Stimulated activated CD8-positive, alpha-beta memory T cell treated with anti-CD3 and anti-CD28 coated beads, Interleukin-2, amount 100 ng/mL, for 48 hours (primary cell): ENCODE results near the gene TNXB.
"Not testable (repeated sequence)": the region's sequence is repeated elsewhere in the genome, so short reads cannot be mapped to it uniquely, and the experiment has no call there.

Source experiments
- DNase-seq, 2 donors: peaks; one replicate each; pipeline ENCODE4 v3.0.0-alpha.2; 2020; ENCODE audit warnings: low read depth in 2 of 2

The TNXB gene

DNA sequence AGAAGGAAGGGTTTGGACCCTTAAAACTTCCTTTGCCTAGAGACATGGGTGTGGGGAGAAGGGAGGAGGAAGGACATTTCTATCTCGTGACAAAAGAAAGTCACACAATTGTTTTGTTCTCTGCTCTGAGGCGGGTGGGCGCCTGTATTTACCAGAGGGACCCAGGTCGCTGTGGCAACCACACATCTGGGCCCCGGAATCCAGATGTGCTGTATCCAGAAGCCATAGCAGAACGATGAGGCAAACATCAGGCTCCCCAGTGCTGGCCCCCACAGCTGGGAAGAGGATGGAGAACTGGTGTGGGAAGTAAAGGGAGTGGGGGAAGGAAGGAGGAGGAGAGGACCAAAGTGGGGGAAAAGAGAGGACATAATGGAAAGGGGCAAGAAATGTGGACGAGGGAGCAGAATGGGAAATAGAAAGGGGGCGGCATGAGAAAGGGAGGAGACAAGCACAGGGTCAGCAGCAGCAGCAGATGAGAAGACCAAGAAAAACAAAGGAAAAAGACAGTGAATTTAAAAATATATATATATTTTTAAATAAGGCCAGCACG lies 3.4 kb upstream of the TNXB start:
- DNase-seq: no peak

DNA sequence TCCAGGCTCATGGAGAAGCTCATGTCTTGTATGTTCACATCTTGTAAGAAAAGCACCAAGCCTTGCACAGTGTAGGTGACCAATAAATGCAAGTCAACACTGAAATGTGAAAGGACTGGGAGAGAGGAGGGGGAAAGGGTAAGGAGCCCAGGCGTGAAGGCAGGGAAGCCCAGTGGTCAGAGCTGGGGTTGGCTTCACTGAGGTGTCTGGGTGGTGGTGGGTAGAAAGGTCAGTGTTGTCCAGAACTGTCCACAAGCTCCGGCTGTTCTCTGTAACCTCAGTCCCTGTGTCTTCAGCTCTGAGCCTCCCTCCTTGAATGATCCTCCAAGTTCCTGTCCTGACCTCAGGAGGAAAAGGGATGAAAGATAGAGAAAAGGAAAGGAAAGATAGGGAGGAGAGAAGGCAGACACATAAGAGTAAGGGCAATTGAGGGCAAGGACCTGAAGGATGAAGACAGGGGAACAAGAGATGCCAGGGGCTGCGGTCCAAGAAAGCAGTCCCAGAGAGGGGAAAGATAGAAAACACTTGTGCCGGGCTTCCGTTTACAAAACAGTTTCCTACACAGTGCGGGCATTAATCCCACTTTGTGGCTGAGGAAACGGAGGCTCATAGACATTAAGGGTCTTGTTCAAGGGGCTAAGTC lies 2.4 kb upstream of the TNXB start:
- DNase-seq: no peak

DNA sequence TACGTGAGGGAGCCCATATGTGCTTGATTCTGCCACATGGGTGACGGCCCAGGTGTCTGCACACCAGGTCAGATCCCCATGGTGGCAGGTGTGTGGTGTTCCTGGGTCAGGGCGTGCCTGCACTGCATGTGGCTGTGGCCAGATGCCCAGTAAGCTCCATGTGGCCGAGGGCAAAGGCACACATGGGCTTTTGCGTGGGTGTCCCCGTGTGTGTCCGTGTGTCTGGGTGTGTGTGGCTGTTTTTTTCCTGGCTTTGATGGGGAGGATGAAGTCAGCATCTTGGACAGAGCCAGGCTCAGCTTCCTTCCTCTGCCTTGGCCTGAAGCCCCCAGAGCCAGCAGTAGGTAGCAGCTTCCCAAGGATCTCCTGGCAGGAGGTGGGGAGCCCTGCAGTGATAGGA lies 1.5 kb upstream of the TNXB start:
- no peak for DNase-seq

DNA sequence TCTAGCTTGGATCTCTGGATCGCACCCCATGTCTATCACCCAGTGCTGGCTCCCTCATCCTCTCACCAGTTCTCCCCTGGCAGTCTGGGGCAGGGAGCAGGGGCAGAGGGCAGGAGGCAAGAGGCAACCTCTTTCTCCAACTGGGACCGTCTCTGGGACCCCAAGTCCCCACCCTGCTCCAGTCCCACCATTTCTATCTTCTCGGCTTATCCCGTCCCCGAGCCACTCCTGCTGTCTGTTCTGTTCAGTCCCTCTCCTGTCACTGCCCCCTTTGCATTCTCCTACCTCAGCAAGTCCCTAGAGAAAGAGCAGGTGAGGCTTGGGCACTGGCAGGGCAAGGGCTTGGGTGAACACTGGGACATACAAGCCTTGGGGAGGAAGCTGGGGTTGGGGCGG lies 625 bp upstream of the TNXB start:
- no peak for DNase-seq

DNA sequence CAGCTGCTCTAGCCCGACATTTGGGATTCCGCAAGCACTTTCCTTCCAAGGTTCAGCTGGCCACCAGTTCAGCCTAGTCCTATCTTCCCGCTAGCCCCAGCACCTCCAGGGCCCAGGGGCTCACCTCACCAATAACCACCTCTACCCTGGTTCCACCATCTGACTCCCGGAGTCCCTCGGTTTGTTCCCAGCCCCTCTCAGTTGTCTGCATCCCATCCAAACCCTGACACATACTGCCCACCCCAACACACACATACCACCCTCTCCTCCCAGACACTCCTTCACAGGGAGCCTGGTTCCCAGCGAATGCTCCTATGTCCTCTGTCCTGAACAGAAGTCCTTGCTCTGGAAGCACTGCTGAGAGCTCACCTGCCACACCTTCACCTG lies 418 bp downstream of the TNXB start:
- no peak for DNase-seq

DNA sequence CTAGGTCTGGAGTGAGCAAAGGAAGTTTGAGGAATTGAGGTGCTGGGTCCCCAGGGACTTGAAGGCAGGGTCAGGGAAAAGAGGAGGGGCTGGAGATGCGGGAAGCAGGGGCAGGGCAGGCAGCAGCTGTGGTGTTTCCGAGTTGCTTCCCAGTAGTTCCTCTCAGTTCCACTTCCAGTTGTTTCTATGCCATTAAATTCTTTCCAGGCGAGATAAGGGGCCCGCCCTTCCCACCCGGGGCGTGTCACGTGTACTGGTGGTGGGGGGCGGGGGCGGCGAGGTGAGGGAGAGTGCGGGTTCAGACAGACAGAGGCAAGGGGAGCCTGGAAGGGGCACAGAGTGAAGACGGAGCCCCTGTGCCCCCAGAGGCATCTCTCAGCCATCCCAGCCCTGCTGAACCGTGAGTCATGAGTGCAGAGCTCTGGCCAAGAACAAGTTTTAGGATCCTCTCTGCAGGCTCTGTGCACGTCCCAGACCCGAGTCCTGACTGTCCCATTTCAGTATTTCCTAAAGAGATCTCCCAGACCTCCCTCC lies 977 bp downstream of the TNXB start:
- no peak for DNase-seq

DNA sequence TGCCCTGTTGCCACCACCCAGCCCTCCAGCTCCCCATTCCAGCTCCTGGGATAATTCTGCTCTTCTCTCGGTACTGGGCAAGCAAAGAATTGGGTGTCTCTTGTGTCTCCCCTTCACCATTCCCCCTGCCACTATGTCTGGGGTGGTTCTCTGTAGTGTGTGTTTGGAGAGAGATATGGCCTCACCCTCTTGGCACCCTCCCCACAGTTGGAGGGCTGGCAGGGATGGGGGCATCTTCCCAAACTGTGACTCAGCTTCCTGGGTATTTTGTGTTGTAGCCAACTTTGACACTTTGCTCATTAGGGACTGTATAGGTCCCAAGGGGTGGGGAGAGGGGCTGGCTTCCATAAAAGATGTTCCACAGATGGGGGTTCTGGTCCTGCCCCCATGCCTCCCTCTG lies 1.7 kb downstream of the TNXB start:
- DNase-seq: no peak

DNA sequence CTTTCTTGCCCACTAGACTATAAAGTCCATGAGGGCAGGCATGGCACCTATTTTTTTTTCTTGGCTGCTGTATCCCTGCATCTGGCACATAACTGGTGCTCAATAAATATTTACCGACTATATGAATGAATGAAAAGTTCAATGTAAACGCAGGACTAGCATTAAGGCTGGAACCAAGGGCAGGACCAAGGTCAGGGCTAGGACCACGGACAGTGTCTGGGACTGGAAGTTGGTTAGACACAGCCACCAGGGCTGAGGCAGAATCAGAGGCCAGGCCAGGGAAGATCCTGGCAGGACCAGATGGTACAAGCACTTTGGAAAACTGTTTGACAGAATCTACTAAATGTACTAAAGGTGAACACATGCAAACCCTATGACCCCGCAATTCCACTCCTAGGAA lies 3.7 kb downstream of the TNXB start:
- no peak for DNase-seq

DNA sequence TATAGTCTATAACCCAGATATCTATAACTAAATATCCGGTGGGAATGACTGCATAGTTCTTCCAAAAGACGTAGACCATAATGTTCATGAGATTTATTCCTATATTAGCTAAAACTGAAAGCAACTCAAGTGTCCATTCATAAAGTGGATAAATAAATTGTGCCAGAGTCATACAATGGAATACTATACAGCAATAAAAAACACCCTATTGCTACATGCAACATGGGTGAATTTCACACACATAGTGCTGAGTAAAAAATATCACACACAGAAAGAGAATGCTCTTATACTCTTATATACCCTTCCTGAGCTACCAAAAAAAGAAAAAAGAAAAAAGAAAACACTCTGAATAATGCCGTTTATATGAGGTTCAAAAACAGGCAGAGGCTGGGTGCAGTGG lies 6.9 kb downstream of the TNXB start:
- DNase-seq: no peak

DNA sequence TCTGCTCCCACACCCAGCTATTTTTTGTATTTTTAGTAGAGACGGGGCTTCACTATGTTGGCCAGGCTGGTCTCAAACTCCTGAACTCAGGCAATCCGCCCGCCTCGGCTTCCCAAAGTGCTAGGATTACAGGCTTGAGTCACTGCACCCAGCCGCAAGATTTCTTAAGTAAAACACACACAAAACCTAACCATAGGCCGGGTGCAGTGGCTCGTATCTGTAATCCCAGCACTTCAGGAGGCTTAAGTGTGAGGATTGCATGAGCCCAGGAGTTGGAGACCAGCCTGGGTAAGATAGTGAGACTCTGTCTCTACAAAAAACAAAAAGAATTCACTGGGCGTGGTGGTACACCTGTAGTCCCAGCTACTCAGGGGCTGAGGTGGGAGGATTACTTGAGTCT lies 8.9 kb downstream of the TNXB start:
- not testable (repeated sequence) for DNase-seq

DNA sequence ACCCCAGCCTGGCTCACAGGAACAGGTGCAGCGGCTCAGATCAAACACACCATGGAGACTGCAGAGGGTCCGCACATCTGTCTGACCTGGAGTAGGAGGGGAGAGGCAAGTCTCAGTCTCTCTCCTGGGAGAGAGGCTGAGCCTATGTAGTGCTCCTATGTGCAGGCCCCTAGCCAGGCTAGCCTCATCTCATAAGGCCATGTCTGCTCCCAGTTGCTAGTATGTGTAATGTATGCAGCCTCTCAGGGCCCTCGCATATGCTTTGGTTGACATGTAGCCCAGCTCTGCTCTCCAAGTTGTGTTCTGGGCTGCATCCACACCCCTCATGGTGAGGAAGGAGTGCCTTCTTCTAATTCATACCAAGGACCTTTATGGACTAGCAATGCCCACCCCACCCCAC lies 11.8 kb downstream of the TNXB start:
- DNase-seq: no peak

DNA sequence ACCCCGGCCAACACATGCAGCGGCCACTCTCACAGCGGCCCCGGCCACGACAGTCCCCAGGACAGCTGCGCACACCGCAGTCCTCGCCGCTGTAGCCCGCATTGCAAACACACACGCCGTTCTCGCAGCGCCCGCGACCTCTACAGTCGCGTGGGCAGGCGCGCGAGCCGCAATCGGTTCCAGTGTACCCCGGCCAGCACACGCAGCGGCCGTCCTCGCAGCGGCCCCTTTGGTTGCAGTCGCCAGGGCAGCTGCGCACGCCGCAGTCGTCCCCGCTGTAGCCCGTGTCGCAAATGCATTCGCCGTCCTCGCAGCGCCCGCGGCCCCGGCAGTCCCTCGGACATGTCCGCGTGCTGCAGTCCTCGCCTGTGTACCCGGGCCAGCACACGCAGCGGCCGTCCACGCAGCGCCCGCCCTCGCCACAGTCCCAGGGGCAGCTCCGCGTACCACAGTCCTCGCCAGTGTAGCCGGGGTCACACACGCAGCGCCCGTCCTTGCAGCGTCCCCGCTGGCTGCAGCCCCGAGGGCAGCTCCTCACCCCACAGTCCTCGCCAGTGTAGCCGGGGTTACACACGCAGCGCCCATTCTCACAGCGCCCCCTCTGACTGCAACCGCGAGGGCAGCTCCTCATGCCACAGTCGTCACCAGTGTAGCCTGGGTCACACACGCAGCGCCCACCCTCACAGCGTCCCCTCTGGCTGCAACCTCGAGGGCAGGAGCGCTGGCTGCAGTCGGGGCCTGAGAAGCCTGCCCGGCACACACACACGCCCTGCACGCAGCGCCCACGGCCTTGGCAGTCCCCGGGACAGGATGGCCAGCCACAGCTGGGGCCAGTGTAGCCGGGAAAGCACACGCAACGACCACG lies 12.5 kb downstream of the TNXB start:
- no peak for DNase-seq

DNA sequence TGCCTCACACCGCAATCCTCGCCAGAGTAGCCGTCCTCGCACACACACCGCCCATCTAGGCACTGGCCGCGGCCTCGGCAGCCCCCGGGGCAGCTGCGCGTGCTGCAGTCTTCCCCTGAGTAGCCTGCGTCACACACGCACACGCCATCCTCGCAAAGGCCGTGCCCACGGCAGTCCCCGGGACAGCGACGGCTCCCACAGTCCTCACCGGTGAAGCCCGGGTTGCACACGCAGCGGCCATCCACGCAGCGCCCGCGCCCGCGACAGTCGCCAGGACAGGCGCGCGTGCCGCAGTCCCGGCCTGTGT lies 13.1 kb downstream of the TNXB start:
- DNase-seq: no peak

DNA sequence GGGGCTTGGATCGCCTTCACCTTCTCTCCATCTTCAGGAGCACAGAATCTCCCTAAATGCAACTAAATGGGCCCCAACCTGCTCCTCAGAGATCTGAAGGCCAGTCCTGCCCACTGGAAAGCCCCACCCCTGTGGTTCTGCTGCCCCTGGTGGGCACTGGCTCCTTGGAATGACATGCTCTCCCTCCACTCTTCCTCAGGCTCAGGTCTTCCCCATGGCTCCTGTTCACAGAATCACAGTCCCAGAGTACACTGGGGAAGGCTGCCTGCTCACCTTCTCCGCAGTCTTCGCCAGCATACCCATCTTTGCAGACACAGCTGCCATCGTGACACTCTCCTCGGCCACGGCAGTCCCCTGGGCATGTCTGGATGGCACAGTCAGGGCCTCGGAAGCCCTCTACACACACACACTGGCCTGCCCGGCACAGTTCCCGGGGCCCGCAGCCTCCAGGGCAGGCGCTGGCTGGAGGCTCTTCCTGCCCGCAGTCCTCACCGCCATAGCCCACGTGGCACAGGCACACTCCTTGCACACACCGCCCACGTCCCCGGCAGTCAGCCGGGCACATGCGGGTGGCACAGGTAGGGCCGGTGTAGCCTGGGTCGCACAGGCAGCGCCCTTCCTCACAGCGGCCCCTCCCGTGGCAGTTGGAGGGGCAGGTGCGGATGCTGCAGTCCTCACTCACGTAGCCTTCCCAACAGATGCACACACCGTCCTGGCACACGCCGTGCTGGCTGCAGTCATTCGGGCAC lies 13.6 kb downstream of the TNXB start:
- no peak for DNase-seq

DNA sequence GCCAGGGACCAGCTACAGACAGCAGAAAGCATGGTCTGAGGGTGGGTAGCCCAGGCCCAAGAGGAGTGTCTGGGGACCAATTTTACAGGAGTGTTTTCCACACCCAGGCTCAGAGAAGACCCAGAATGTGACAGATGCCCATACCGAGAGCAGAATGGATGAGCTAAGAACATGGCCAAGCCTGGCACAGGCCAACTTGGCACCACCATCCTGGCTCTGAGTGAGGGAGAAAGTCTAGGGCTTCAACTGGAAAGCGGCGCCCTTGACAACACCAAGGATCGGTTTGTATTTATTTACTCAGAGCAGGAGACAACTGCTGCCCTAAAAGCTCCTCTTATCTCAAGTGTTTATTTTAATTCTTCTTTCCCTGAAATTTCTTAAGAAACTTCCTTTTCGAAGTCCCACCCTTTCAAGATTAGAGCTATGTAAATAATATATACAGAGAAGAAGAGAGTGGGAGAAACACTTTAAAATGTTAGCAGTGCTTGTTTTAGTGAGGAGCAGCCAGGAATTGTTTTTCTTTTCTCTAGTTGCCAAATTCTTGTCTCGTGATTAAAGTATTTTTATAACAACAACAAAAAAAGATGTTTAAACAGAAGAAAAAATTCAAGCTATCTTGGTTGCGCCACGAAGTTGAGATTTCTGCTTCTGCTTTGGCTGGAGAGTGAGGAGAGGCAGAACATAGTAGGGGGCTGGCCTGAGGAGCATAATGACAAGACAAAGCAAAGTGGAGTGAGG lies 16.2 kb downstream of the TNXB start:
- no peak for DNase-seq

DNA sequence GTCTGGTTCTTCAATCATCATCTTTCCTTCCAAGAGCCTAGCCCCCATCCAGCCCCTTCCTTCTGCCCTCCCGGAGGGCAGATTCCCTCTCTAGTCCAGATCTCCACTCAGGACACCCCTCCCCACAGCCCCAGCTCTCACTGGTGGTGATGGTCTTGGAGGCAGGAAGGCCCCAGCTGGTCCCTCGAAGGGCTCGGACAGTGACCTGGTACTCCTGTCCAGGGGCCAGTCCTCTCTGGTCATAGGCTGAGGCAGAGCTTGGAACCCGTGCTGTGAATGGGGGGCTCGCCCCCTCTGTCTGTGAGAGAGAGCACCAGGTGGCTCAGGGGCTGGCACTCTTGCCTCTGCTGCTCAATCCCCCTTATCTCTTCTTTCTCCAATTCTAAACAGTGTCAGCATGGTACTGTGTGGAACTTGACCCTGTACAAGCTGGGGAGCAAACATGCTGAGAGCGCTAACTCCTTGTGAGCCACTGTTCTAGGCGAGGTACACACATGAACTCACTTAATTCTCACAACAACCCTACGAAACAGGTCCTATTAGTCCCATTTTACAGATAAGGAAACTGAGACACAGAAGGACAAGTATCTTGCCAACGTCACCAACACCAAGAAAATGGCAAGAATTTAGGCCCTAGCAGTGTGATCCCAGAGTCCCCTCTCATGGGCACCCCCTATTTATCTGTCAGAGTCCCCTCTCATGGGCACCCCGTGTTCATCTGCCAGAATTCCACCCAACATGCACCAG lies 19.9 kb downstream of the TNXB start:
- no peak for DNase-seq

DNA sequence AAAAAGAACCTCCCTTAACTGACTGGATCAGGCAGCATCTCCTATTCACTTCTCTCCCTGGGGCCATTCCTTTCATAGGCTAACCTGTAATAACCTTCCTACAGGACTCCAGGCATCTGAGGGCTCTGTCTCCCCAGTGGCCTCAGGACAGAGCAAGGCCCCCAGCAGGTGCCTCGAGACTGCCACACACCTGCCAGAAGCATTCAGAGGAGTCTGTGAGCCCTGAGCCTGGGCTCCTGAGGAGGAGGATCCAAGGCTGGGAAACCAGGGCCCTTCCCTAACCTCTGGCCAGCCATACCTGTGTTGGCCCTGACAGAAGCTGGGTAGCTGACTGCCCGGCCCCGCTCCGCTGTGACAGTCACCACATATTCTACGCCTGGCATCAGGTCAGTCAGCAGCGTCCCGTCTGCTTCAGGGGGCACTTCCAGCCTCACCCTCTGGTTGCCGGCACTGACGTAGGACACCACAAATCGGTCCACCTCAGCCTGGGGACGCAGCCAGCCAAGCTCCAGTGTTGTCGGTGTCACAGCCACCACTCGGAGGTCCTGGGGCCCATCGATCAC lies 20.6 kb downstream of the TNXB start:
- DNase-seq: no peak

DNA sequence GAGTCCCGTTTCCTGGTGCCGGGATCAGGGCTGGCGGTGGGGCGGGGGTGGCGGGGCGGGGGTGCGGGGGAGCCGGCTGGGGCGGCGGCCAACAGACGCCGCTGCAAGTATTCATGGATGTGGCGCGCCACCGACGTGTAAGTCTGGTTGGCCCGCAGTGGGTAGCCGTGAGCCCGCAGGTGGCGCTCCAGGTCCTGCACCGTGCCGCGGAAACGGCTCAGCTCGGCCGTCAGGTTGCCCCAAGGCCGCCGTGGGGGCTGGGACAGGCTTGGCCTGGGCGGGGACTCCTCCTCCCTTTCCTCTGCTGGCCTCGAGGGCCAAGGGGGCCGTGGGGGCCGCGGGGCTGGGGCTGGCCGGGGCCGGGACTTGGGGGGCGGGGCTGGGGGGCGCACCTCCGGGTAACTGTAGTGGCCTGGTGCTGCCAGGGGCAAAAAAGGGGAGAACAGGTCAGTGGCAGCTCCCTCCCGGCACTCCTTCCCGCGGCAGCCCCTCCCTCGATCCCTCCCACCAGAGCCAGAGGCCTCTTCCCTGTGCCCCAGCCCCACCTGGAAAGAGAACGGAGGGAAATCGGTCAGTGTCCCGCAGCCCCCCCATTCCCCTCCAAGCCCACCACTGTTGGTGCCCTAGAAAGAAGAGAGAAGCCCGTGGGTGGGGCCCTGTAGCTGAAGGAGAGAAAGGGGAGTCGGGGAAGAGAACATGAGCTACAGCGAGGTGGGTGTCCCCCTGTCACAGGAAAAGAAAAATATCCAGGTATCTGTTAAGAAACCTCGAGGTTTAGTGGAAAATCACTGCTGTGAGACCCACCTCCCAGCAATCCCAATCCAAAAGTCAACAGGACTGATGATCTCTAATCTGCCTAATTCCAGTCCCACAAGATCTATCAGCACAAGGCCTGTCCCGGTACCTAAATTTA lies 21.3 kb downstream of the TNXB start:
- peak; percentile 63 to 72 for DNase-seq
